Left ventricle myocardium inferior (tissue), 1 donor: ENCODE results near the gene ABCE1. TPM values are rescaled to one million over a fixed set of nuclear protein-coding genes. Genes with fewer than 3 reads are reported as not detected.

Experiments
- DNase-seq: peaks from one replicate; pipeline ENCODE4 v3.0.0-alpha.2; 2020
- H3K27ac ChIP-seq: fragments of 200-600 bp; replicated peaks from 2 replicates; pipeline ENCODE4 v1.8.0; 2021
- H3K27me3 ChIP-seq: fragments of 200-600 bp; 2 replicates; pipeline ENCODE4 v1.8.0; 2021; ENCODE audit warnings: low read depth
- H3K36me3 ChIP-seq: fragments of 200-600 bp; 2 replicates; pipeline ENCODE4 v1.8.0; 2021
- H3K4me1 ChIP-seq: fragments of 200-600 bp; 2 replicates; pipeline ENCODE4 v1.8.0; 2021
- H3K4me3 ChIP-seq: fragments of 200-600 bp; 2 replicates; pipeline ENCODE4 v1.8.0; 2021; ENCODE audit warnings: mild to moderate bottlenecking, moderate library complexity
- H3K9me3 ChIP-seq: fragments of 200-600 bp; replicated peaks from 2 replicates; pipeline ENCODE4 v1.8.0; 2021
- CTCF ChIP-seq: fragments of 200-600 bp; IDR thresholded peaks from 2 replicates; pipeline ENCODE4 v1.8.0; 2021; ENCODE audit warnings: antibody characterized with exemption, mild to moderate bottlenecking, borderline replicate concordance
- intact Hi-C: fragments of 100-400 bp; cut with micrococcal nuclease; formaldehyde crosslinking; loops from one replicate; pipeline ENCODE4 v1.11.0; 2022
- total RNA-seq: library from RNA; stranded (reverse); fragmentation: NEBNext Ultra II Directional; extraction: Animal tissue kit (Norgen Biotek cat#: 25700); gene quantifications from one replicate; pipeline ENCODE4 v1.2.1, GENCODE V29; 2021
- donor health status: DM: no; HTN: yes; CAD: no; lungs with severe emphysema.

The ABCE1 gene
- total RNA-seq, 1 donor from 2014 or later, result 34.5 TPM

- peaks cover 8% of the 10 kb centered on the region for H3K9me3 ChIP-seq
- H3K36me3 ChIP-seq, result peaks cover 27% of the 10 kb centered on the region
- no peaks in the 10 kb centered on the region for H3K4me1 ChIP-seq
- DNase-seq, result no peak
- no peak for TF ChIP-seq CTCF
- intact Hi-C loops, result no loop called here
- H3K4me3 ChIP-seq, result no peak overlapping the region
- H3K27me3 ChIP-seq, result no peaks in the 10 kb centered on the region
- H3K27ac ChIP-seq, result no peak overlapping the region
Observed at GRCh38 chr4:145075742-145076468, 22.2 kb upstream of the ABCE1 start.

- no peak overlapping the region for H3K27ac ChIP-seq
- H3K36me3 ChIP-seq, result peaks cover 29% of the 10 kb centered on the region
- no peak for DNase-seq
- H3K4me3 ChIP-seq, result no peak overlapping the region
- no peak for TF ChIP-seq CTCF
- intact Hi-C loops, result no loop called here
- H3K4me1 ChIP-seq, result no peaks in the 10 kb centered on the region
- H3K9me3 ChIP-seq, result peaks cover 8% of the 10 kb centered on the region
- H3K27me3 ChIP-seq, result no peaks in the 10 kb centered on the region
Observed at GRCh38 chr4:145076469-145076855, 21.6 kb upstream of the ABCE1 start.

- TF ChIP-seq CTCF, result no peak
- intact Hi-C loops, result no loop called here
- no peak overlapping the region for H3K27ac ChIP-seq
Observed at GRCh38 chr4:145081756-145082155, 16.4 kb upstream of the ABCE1 start.

GRCh38 chr4:145083891-145084605 lies 14.1 kb upstream of the ABCE1 start:
- DNase-seq, result no peak
- H3K27me3 ChIP-seq, result no peaks in the 10 kb centered on the region
- no peaks in the 10 kb centered on the region for H3K9me3 ChIP-seq
- intact Hi-C loops, result no loop called here
- TF ChIP-seq CTCF, result no peak
- peaks cover 48% of the 10 kb centered on the region for H3K36me3 ChIP-seq
- H3K4me3 ChIP-seq, result no peak overlapping the region
- H3K27ac ChIP-seq, result no peak overlapping the region
- H3K4me1 ChIP-seq, result peaks cover 7% of the 10 kb centered on the region

More at GRCh38 chr4:145081756-145082155, 16.4 kb upstream of the ABCE1 start:
- H3K36me3 ChIP-seq, result peaks cover 46% of the 10 kb centered on the region
- H3K27me3 ChIP-seq, result no peaks in the 10 kb centered on the region
- H3K9me3 ChIP-seq, result peaks cover 8% of the 10 kb centered on the region
- no peak overlapping the region for H3K4me3 ChIP-seq
- no peaks in the 10 kb centered on the region for H3K4me1 ChIP-seq
- DNase-seq, result no peak

- H3K36me3 ChIP-seq, result peaks cover 73% of the 10 kb centered on the region
Observed at GRCh38 chr4:145090380-145090779, 7.7 kb upstream of the ABCE1 start.

More at GRCh38 chr4:145090380-145090779, 7.7 kb upstream of the ABCE1 start:
- Histone ChIP-seq H3K4me3 (no peak overlapping the region), H3K4me1 (peaks cover 9% of the 10 kb centered on the region), H3K9me3 (peaks cover 9% of the 10 kb centered on the region), H3K27ac (no peak overlapping the region), H3K27me3 (no peaks in the 10 kb centered on the region)
- no peak for DNase-seq
- intact Hi-C loops, result no loop called here
- no peak for TF ChIP-seq CTCF
